PFSK-1 (cell line): ENCODE results near the gene ATG7.

Experiments used
- FOXP2 ChIP-seq: optimal IDR thresholded peaks from 2 replicates; pipeline ENCODE3; 2011; ENCODE audit warnings: borderline replicate concordance, control low read depth, inconsistent platforms; ENCODE audit not compliant: insufficient read depth; ENCODE audit errors: extremely low read length, extremely low read depth
- POLR2AphosphoS5 ChIP-seq: IDR thresholded peaks from 2 replicates; pipeline ENCODE4 v1.6.1; 2012; ENCODE audit warnings: low read depth, mild to moderate bottlenecking, control low read depth, low read length, moderate library complexity
- SIN3A ChIP-seq: IDR thresholded peaks from 2 replicates; pipeline ENCODE4 v1.6.1; 2012; ENCODE audit warnings: mild to moderate bottlenecking, low read length, moderate library complexity, borderline replicate concordance; ENCODE audit not compliant: insufficient read depth
- TAF1 ChIP-seq: IDR thresholded peaks from 2 replicates; pipeline ENCODE4 v1.6.1; 2012; ENCODE audit warnings: low read length, control low read depth, borderline replicate concordance; ENCODE audit not compliant: insufficient read depth
- TF ChIP-seq, protein P1 (sequence below), 2 experiments: IDR thresholded peaks; 2 replicates each; pipeline versions ENCODE4 v1.6.1 to v1.8.0; 2011 to 2012; ENCODE audit warnings: low read depth in 2 of 2, low read length in 2 of 2, control low read depth in 1 of 2, inconsistent platforms in 1 of 2, mild to moderate bottlenecking in 1 of 2, moderate library complexity in 1 of 2; ENCODE audit not compliant: insufficient read depth in 1 of 2

ATG7 gene

GRCh38 chr3:11228041-11228440 lies 44.2 kb upstream of the ATG7 start:
- TF ChIP-seq POLR2AphosphoS5 (no peak), SIN3A (no peak), TAF1 (no peak), FOXP2 (no peak)
- TF ChIP-seq, protein P1, sequence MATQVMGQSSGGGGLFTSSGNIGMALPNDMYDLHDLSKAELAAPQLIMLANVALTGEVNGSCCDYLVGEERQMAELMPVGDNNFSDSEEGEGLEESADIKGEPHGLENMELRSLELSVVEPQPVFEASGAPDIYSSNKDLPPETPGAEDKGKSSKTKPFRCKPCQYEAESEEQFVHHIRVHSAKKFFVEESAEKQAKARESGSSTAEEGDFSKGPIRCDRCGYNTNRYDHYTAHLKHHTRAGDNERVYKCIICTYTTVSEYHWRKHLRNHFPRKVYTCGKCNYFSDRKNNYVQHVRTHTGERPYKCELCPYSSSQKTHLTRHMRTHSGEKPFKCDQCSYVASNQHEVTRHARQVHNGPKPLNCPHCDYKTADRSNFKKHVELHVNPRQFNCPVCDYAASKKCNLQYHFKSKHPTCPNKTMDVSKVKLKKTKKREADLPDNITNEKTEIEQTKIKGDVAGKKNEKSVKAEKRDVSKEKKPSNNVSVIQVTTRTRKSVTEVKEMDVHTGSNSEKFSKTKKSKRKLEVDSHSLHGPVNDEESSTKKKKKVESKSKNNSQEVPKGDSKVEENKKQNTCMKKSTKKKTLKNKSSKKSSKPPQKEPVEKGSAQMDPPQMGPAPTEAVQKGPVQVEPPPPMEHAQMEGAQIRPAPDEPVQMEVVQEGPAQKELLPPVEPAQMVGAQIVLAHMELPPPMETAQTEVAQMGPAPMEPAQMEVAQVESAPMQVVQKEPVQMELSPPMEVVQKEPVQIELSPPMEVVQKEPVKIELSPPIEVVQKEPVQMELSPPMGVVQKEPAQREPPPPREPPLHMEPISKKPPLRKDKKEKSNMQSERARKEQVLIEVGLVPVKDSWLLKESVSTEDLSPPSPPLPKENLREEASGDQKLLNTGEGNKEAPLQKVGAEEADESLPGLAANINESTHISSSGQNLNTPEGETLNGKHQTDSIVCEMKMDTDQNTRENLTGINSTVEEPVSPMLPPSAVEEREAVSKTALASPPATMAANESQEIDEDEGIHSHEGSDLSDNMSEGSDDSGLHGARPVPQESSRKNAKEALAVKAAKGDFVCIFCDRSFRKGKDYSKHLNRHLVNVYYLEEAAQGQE (IDR thresholded peaks at IDR 0.05; ENCODE audit: insufficient read depth in 1 of 2, low read depth in 2 of 2, low read length in 2 of 2), result no peak

GRCh38 chr3:11230125-11230524 lies 42.1 kb upstream of the ATG7 start:
- no peak for TF ChIP-seq POLR2AphosphoS5
- TF ChIP-seq, protein P1 (IDR thresholded peaks at IDR 0.05; ENCODE audit: insufficient read depth in 1 of 2, low read depth in 2 of 2, low read length in 2 of 2), result no peak
- TF ChIP-seq TAF1, result no peak
- TF ChIP-seq FOXP2, result no peak
- TF ChIP-seq SIN3A, result no peak

GRCh38 chr3:11230832-11231231 lies 41.4 kb upstream of the ATG7 start:
- no peak for TF ChIP-seq TAF1
- no peak for TF ChIP-seq FOXP2
- TF ChIP-seq, protein P1 (IDR thresholded peaks at IDR 0.05; ENCODE audit: insufficient read depth in 1 of 2, low read depth in 2 of 2, low read length in 2 of 2), result no peak
- no peak for TF ChIP-seq SIN3A
- TF ChIP-seq POLR2AphosphoS5, result no peak

GRCh38 chr3:11235385-11235784 lies 36.8 kb upstream of the ATG7 start:
- no peak for TF ChIP-seq FOXP2
- TF ChIP-seq, protein P1 (IDR thresholded peaks at IDR 0.05; ENCODE audit: insufficient read depth in 1 of 2, low read depth in 2 of 2, low read length in 2 of 2), result no peak
- no peak for TF ChIP-seq POLR2AphosphoS5
- no peak for TF ChIP-seq SIN3A
- TF ChIP-seq TAF1, result no peak
